H1 (cell line): Measurements from ENCODE around the gene AGBL1. TPM values are rescaled to one million over a fixed set of nuclear protein-coding genes. Genes with fewer than 3 reads are reported as not detected.

Source experiments
- CTCF ChIA-PET: fragments of 300-600 bp; sonication (Branson Sonifier 250); formaldehyde crosslinking; loops from one replicate; lab custom pipeline; 2021; ENCODE audit not compliant: partially characterized antibody; lab: Charles Lee
- POLR2A ChIA-PET: fragments of 300-600 bp; sonication (Branson Sonifier 250); formaldehyde crosslinking; loops from one replicate; lab custom pipeline; 2021; ENCODE audit warnings: inconsistent platforms; ENCODE audit not compliant: partially characterized antibody; lab: Charles Lee
- DNase-seq, 2 experiments: peaks; one replicate each; pipeline versions ENCODE4 v3.0.0 to v3.0.0-alpha.2; 2010 to 2022; ENCODE audit warnings: low spot score in 2 of 2, low read depth in 1 of 2, mixed read lengths in 1 of 2
- FAIRE-seq: peaks from 2 replicates; lab custom pipeline; 2011; peaks lifted over from hg19 to GRCh38; lab: Jason Lieb, UNC
- H2AFZ ChIP-seq: 2 replicates; pipeline ENCODE4 v1.8.1; 2012; ENCODE audit warnings: low read length, inconsistent platforms
- H2AK5ac ChIP-seq: 2 replicates; pipeline ENCODE4 v1.6.1; 2013; ENCODE audit warnings: low read depth, low read length
- H2BK120ac ChIP-seq: replicated peaks from 2 replicates; pipeline ENCODE3; 2013; ENCODE audit warnings: low read depth, low read length, inconsistent platforms
- H2BK12ac ChIP-seq: 2 replicates; pipeline ENCODE4 v1.6.1; 2013; ENCODE audit warnings: low read depth, low read length
- H2BK15ac ChIP-seq: 2 replicates; pipeline ENCODE4 v1.6.1; 2013; ENCODE audit warnings: low read length
- H2BK20ac ChIP-seq: 2 replicates; pipeline ENCODE4 v1.6.1; 2013; ENCODE audit warnings: low read length
- H2BK5ac ChIP-seq: 2 replicates; pipeline ENCODE4 v1.6.1; 2013; ENCODE audit warnings: low read depth, low read length
- H3K14ac ChIP-seq: 2 replicates; pipeline ENCODE4 v1.6.1; 2013; ENCODE audit warnings: inconsistent platforms; ENCODE audit not compliant: insufficient read length
- H3K18ac ChIP-seq: 2 replicates; pipeline ENCODE4 v1.6.1; 2013; ENCODE audit warnings: low read length; ENCODE audit errors: extremely low read depth
- H3K23ac ChIP-seq: 2 replicates; pipeline ENCODE4 v1.6.1; 2013; ENCODE audit warnings: inconsistent platforms; ENCODE audit not compliant: insufficient read length
- H3K23me2 ChIP-seq: 2 replicates; pipeline ENCODE4 v1.6.1; 2013; ENCODE audit warnings: low read depth, low read length
- H3K27ac ChIP-seq: 2 replicates; pipeline ENCODE4 v1.6.1; 2011; ENCODE audit warnings: low read depth, low read length, inconsistent platforms
- H3K27me3 ChIP-seq, 4 experiments: replicated peaks in 1 of 4; 1 replicate in 1 of 4; 2 replicates in 3 of 4; pipeline versions ENCODE4 v1.6.1 to v1.8.1; 2011 to 2013; ENCODE audit warnings: low read length in 3 of 4, mild to moderate bottlenecking in 3 of 4, inconsistent platforms in 2 of 4, mixed read lengths in 2 of 4, moderate library complexity in 1 of 4; ENCODE audit not compliant: control insufficient read depth in 3 of 4, insufficient read depth in 3 of 4; ENCODE audit errors: extremely low read depth in 1 of 4
- H3K36me3 ChIP-seq, 4 experiments: 2 replicates each; pipeline versions ENCODE4 v1.6.1 to v1.8.1; 2011 to 2013; ENCODE audit warnings: mild to moderate bottlenecking in 4 of 4, low read length in 3 of 4, moderate library complexity in 2 of 4, control low read depth in 1 of 4, inconsistent platforms in 1 of 4; ENCODE audit not compliant: insufficient read depth in 4 of 4, control insufficient read depth in 2 of 4
- H3K4ac ChIP-seq: replicated peaks from 2 replicates; pipeline ENCODE3; 2013; ENCODE audit warnings: low read length, low read depth, mixed read lengths, inconsistent platforms; ENCODE audit not compliant: insufficient read length
- H3K4me1 ChIP-seq, 4 experiments: replicated peaks in 1 of 4; 1 replicate in 1 of 4; 2 replicates in 3 of 4; pipeline versions ENCODE4 v1.6.1 to v1.8.1; 2011 to 2013; ENCODE audit warnings: low read length in 3 of 4, inconsistent platforms in 2 of 4, mixed read lengths in 1 of 4; ENCODE audit not compliant: insufficient read depth in 4 of 4, control insufficient read depth in 3 of 4
- H3K4me2 ChIP-seq, 2 experiments: 2 replicates each; pipeline versions ENCODE4 v1.6.1 to v1.8.1; 2011 to 2013; ENCODE audit warnings: low read depth in 2 of 2, low read length in 2 of 2, control low read depth in 1 of 2, inconsistent platforms in 1 of 2, mild to moderate bottlenecking in 1 of 2; ENCODE audit not compliant: insufficient read depth in 1 of 2
- H3K4me3 ChIP-seq, 4 experiments: fragments of 200-600, 300-600 bp in 1 of 4; sonication (generic), shearing (Covaris generic), sonication (Bioruptor Twin) in 1 of 4; 2 replicates each; pipeline versions ENCODE4 v1.5.1 to v1.8.1; 2011 to 2016; ENCODE audit warnings: low read length in 4 of 4, low read depth in 3 of 4, control low read depth in 2 of 4, inconsistent platforms in 2 of 4, mild to moderate bottlenecking in 2 of 4, mixed read lengths in 1 of 4, moderate library complexity in 1 of 4; ENCODE audit not compliant: insufficient read depth in 2 of 4; ENCODE audit errors: extremely low read depth in 1 of 4
- H3K56ac ChIP-seq: replicated peaks from 2 replicates; pipeline ENCODE3; 2013; ENCODE audit warnings: low read depth, mild to moderate bottlenecking, mixed read lengths, low read length, inconsistent platforms; ENCODE audit not compliant: insufficient read length
- H3K79me1 ChIP-seq: 2 replicates; pipeline ENCODE4 v1.6.1; 2013; ENCODE audit warnings: low read depth, low read length, control low read depth
- H3K79me2 ChIP-seq, 2 experiments: 2 replicates each; pipeline versions ENCODE4 v1.6.1 to v1.8.1; 2012 to 2013; ENCODE audit warnings: low read length in 2 of 2, mild to moderate bottlenecking in 2 of 2, inconsistent platforms in 1 of 2; ENCODE audit not compliant: insufficient read depth in 2 of 2, control insufficient read depth in 1 of 2
- H3K9ac ChIP-seq, 4 experiments: replicated peaks in 1 of 4; 1 replicate in 1 of 4; 2 replicates in 3 of 4; pipeline versions ENCODE4 v1.6.1 to v1.8.1; 2011 to 2013; ENCODE audit warnings: low read depth in 3 of 4, low read length in 3 of 4, control low read depth in 2 of 4, mild to moderate bottlenecking in 2 of 4, moderate library complexity in 2 of 4, inconsistent platforms in 1 of 4; ENCODE audit errors: extremely low read depth in 1 of 4
- H3K9me3 ChIP-seq, 2 experiments: 2 replicates each; pipeline versions ENCODE4 v1.6.1 to v1.8.1; 2012 to 2013; ENCODE audit warnings: mild to moderate bottlenecking in 2 of 2, moderate library complexity in 2 of 2, control low read depth in 1 of 2, inconsistent platforms in 1 of 2, low read depth in 1 of 2, low read length in 1 of 2, mixed read lengths in 1 of 2; ENCODE audit not compliant: insufficient read depth in 2 of 2
- H4K20me1 ChIP-seq, 2 experiments: replicated peaks in 1 of 2; 2 replicates each; pipeline versions ENCODE3 to v1.8.1; 2011 to 2013; ENCODE audit warnings: inconsistent platforms in 2 of 2, low read length in 2 of 2, mild to moderate bottlenecking in 1 of 2; ENCODE audit not compliant: insufficient read depth in 2 of 2, control insufficient read depth in 1 of 2
- H4K5ac ChIP-seq: 2 replicates; pipeline ENCODE4 v1.6.1; 2013; ENCODE audit warnings: low read length, low read depth, mixed read lengths, inconsistent platforms; ENCODE audit not compliant: insufficient read length
- H4K8ac ChIP-seq: 2 replicates; pipeline ENCODE4 v1.8.0; 2013; ENCODE audit warnings: mild to moderate bottlenecking, moderate library complexity, low read length, inconsistent platforms; ENCODE audit not compliant: insufficient read depth; ENCODE audit errors: extremely low read depth
- H4K91ac ChIP-seq: replicated peaks from 2 replicates; pipeline ENCODE3; 2013; ENCODE audit warnings: low read length, mixed read lengths, inconsistent platforms; ENCODE audit not compliant: insufficient read length
- ATF3 ChIP-seq: IDR thresholded peaks from 2 replicates; pipeline ENCODE4 v1.6.1; 2011; ENCODE audit warnings: low read depth, mild to moderate bottlenecking, low read length; ENCODE audit not compliant: insufficient read depth
- CBX8 ChIP-seq: fragments of 300-800, 300-1000 bp; sonication (generic); IDR thresholded peaks from 2 replicates; pipeline ENCODE4 v1.7.1; 2016; ENCODE audit warnings: low read depth, low read length, borderline replicate concordance
- CTCF ChIP-seq, 3 experiments: IDR thresholded peaks; 1 replicate in 2 of 3; 2 replicates in 1 of 3; pipeline versions ENCODE4 v1.5.1 to v1.6.1; 2011; ENCODE audit warnings: low read length in 3 of 3, mild to moderate bottlenecking in 3 of 3, inconsistent platforms in 2 of 3, low read depth in 1 of 3, moderate library complexity in 1 of 3; ENCODE audit not compliant: insufficient read depth in 1 of 3; ENCODE audit errors: control extremely low read depth in 1 of 3
- RAD21 ChIP-seq, 2 experiments: IDR thresholded peaks in 1 of 2; conservative IDR thresholded peaks in 1 of 2; 2 replicates each; pipeline ENCODE4 v1.6.1; 2011; ENCODE audit warnings: low read depth in 2 of 2, low read length in 2 of 2, improper control_type of control experiment in 1 of 2, inconsistent platforms in 1 of 2, mild to moderate bottlenecking in 1 of 2, moderate library complexity in 1 of 2
- WGBS, 2 experiments: shearing (Covaris generic) in 1 of 2; methylation state at CpG; one replicate each; pipeline versions ENCODE4 v1.1.6 to v1.1.7; 2013 to 2015; ENCODE audit warnings: low lambda C conversion rate in 2 of 2, mixed read lengths in 2 of 2, inconsistent platforms in 1 of 2, low coverage in 1 of 2, missing lambda C conversion rate in 1 of 2; ENCODE audit not compliant: insufficient replicate concordance in 2 of 2, insufficient coverage in 1 of 2, insufficient read length in 1 of 2; ENCODE audit errors: extremely low coverage in 1 of 2, missing lambda C conversion rate in 1 of 2; 5-methylcytosine and 5-hydroxymethylcytosine counted together
- polyA plus RNA-seq, 7 experiments: library from polyadenylated mRNA; depleted of rRNA in 3 of 7; stranded (reverse) in 5 of 7; unstranded in 2 of 7; fragments of >200 nt in 5 of 7; fragments of 200-250 nt in 2 of 7; gene quantifications; 1 replicate in 5 of 7; 2 replicates in 1 of 7; 4 replicates in 1 of 7; pipeline versions ENCODE4 v1.2.1 to v1.2.3, GENCODE V29; 2011 to 2013; ENCODE audit warnings: missing spikeins in 2 of 7, mixed read lengths in 2 of 7
- total RNA-seq: library from RNA; stranded (reverse); fragmentation: NEBNext Ultra II Directional; extraction: Animal tissue kit (Norgen Biotek cat#: 25700); gene quantifications from 2 replicates; pipeline ENCODE4 v1.2.1, GENCODE V29; 2021

AGBL1 gene
- total and polyA plus RNA-seq, 2 of the 8 experiments (the other 6 are each of a cell fraction or from before 2014, with no cell fraction given) = not detected

- Histone ChIP-seq H3K4me1 (peaks cover 2 to 16% (median 7%) of the 10 kb centered on the region in 4 experiments; a peak in 5 of 7 replicates), H2BK15ac (no peak overlapping the region), H3K27me3 (no peaks in the 10 kb centered on the region), H3K4me2 (no peak overlapping the region), H3K4me3 (no peak overlapping the region), H3K27ac (no peak overlapping the region), H4K20me1 (no peaks in the 10 kb centered on the region), H3K79me1 (no peaks in the 10 kb centered on the region), H2AK5ac (no peak overlapping the region), H2AFZ (peak overlapping the region; percentile 21; the same call in 1 of the 2 replicates), H3K23me2 (no peaks in the 10 kb centered on the region), H3K14ac (no peak overlapping the region), H2BK20ac (no peak overlapping the region), H3K56ac (no peak overlapping the region), H3K36me3 (no peaks in the 10 kb centered on the region), H2BK5ac (no peak overlapping the region), H3K9ac (no peak overlapping the region), H2BK12ac (no peak overlapping the region), H3K9me3 (no peaks in the 10 kb centered on the region), H3K23ac (no peak overlapping the region), H4K5ac (no peak overlapping the region), H4K91ac (no peak overlapping the region), H4K8ac (no peak overlapping the region), H3K18ac (no peak overlapping the region), H3K4ac (no peak overlapping the region), H2BK120ac (no peak overlapping the region), H3K79me2 (no peaks in the 10 kb centered on the region)
- POLR2A ChIA-PET = interaction anchor here (0.6 kb wide), 1 partner anchor 29 kb away, joined by 3 read pairs; no protein-coding TSS in a partner anchor
- CTCF ChIA-PET = interaction anchor here (0.7 to 1.1 kb wide), 8 partner anchors 18 to 975 kb away, joined by 3 to 5 read pairs (median 3); no protein-coding TSS in a partner anchor
- DNase-seq = peak in 1 of 2 experiments; percentile 34
- WGBS, 2 experiments = 67% methylated on average over 1 of the region's 1 CpG; no CpG with 5 or more reads in 1 of the 2 experiments
- TF ChIP-seq CBX8 (no peak), CTCF (IDR thresholded peaks at IDR 0.05; ENCODE audit: control extremely low read depth in 1 of 3, insufficient read depth in 1 of 3, low read depth in 1 of 3, low read length in 3 of 3) (peak in 2 of 3 experiments; percentile 12 to 19; a peak in 2 of 4 replicates), ATF3 (no peak), RAD21 (IDR thresholded peaks at IDR 0.05 in 1 of 2, conservative IDR thresholded peaks at IDR 0.05 in 1 of 2; ENCODE audit: low read depth in 2 of 2, low read length in 2 of 2) (peak in 1 of 2 experiments; percentile 45; a peak in 1 of 4 replicates)
- FAIRE-seq = no peak
These were observed 34.7 kb upstream of the AGBL1 start for GRCh38 chr15:86044981-86045380.
